Hematopoietic multipotent progenitor cell (in vitro differentiated cells): Measurements from ENCODE around the gene FGFBP3. TPM values are rescaled to one million over a fixed set of nuclear protein-coding genes. Genes with fewer than 3 reads are reported as not detected.

Source experiments
- DNase-seq, 3 donors: peaks; one replicate each; pipeline ENCODE4 v3.0.0-alpha.2; 2011 to 2015; ENCODE audit warnings: low read depth in 2 of 3, low spot score in 2 of 3
- small RNA-seq: library from RNA; depleted of rRNA; stranded (forward); fragments of <200 nt; gene quantifications from one replicate; pipeline ENCODE3, GENCODE V24; 2012
- total RNA-seq: library from RNA; depleted of rRNA; stranded (reverse); fragments of >200 nt; gene quantifications from one replicate; pipeline ENCODE4 v1.2.3, GENCODE V29; 2012

The FGFBP3 gene
- total RNA-seq, 1 donor = 1.3 TPM

- no peak for DNase-seq
Measured at GRCh38 chr10:91864099-91864498, 45.2 kb downstream of the FGFBP3 start.

- no peak for DNase-seq
Measured at GRCh38 chr10:91860885-91861284, 48.4 kb downstream of the FGFBP3 start.

GRCh38 chr10:91856637-91857036 is 52.6 kb downstream of the FGFBP3 start:
- peak in 2 of 3 donors; percentile 14 to 47 for DNase-seq

Small RNAs within 50 kb of the gene (small RNA-seq; reads per million reads assigned to genes)
- gene AL359198.2 = not detected

Other genes with a start within 250 kb of the FGFBP3 start
- 20.2 TPM for gene TNKS2, start 111.1 kb downstream of the FGFBP3 start, total RNA-seq
- gene BTAF1, start 14.3 kb upstream of the FGFBP3 start, total RNA-seq = 38.0 TPM